MM.1S (cell line): ENCODE measurements around the gene CRACDL.
"Not testable (repeated sequence)": the region's sequence is repeated elsewhere in the genome, so short reads cannot be mapped to it uniquely, and the experiment has no call there.

ENCODE experiments used
- DNase-seq: peaks from one replicate; pipeline ENCODE4 v3.0.0-alpha.2; 2015
- H2AFZ ChIP-seq: fragments of 300-600 bp; sonication (generic); 2 replicates; pipeline ENCODE4 v1.6.0; 2016; ENCODE audit warnings: antibody characterized with exemption, low read length
- H3F3A ChIP-seq: fragments of 300-600 bp; sonication (generic); 2 replicates; pipeline ENCODE4 v1.6.1; 2016; ENCODE audit warnings: mild to moderate bottlenecking, antibody characterized with exemption, low read length, moderate library complexity, mixed read lengths; ENCODE audit not compliant: insufficient read depth
- H3K27ac ChIP-seq: fragments of 300-600 bp; sonication (generic); 2 replicates; pipeline ENCODE4 v1.5.1; 2016; ENCODE audit warnings: mild to moderate bottlenecking, low read length
- H3K27me3 ChIP-seq: fragments of 300-600 bp; sonication (generic); replicated peaks from 2 replicates; pipeline ENCODE4 v1.6.0; 2016; ENCODE audit warnings: low read length; ENCODE audit not compliant: insufficient read depth
- H3K36me3 ChIP-seq: fragments of 300-600 bp; sonication (generic); replicated peaks from 2 replicates; pipeline ENCODE4 v1.6.1; 2016; ENCODE audit warnings: mild to moderate bottlenecking, low read length, mixed read lengths; ENCODE audit not compliant: insufficient read depth
- H3K4me1 ChIP-seq: fragments of 300-600 bp; sonication (generic); 2 replicates; pipeline ENCODE4 v1.6.1; 2016; ENCODE audit warnings: low read length, mixed read lengths
- H3K4me2 ChIP-seq: fragments of 300-600 bp; sonication (generic); 2 replicates; pipeline ENCODE4 v1.6.0; 2016; ENCODE audit warnings: low read depth, low read length
- H3K4me3 ChIP-seq: fragments of 300-600 bp; sonication (generic); 2 replicates; pipeline ENCODE4 v1.5.1; 2016; ENCODE audit warnings: low read length, mixed read lengths
- H3K79me2 ChIP-seq: fragments of 300-600 bp; sonication (generic); 2 replicates; pipeline ENCODE4 v1.6.1; 2016; ENCODE audit warnings: mixed run types, low read length, mixed read lengths
- H3K9ac ChIP-seq: fragments of 300-600 bp; sonication (generic); 2 replicates; pipeline ENCODE4 v1.6.1; 2016; ENCODE audit warnings: low read length, mixed read lengths
- H3K9me2 ChIP-seq: fragments of 300-600 bp; sonication (generic); replicated peaks from 2 replicates; pipeline ENCODE4 v1.6.1; 2016; ENCODE audit warnings: mild to moderate bottlenecking, low read length, mixed read lengths; ENCODE audit not compliant: insufficient read depth
- H3K9me3 ChIP-seq: fragments of 300-600 bp; sonication (generic); replicated peaks from 2 replicates; pipeline ENCODE4 v1.6.1; 2016; ENCODE audit warnings: mild to moderate bottlenecking, low read length, mixed read lengths; ENCODE audit not compliant: insufficient read depth
- H4K20me1 ChIP-seq: fragments of 300-600 bp; sonication (generic); 2 replicates; pipeline ENCODE4 v1.6.1; 2016; ENCODE audit warnings: mild to moderate bottlenecking, low read length, moderate library complexity, mixed read lengths; ENCODE audit not compliant: insufficient read depth
- CTCF ChIP-seq: fragments of 300-600 bp; sonication (generic); IDR thresholded peaks from 2 replicates; pipeline ENCODE4 v1.5.1; 2016; ENCODE audit warnings: antibody characterized with exemption, low read length, mixed read lengths
- EZH2 ChIP-seq: fragments of 300-600 bp; sonication (generic); optimal IDR thresholded peaks from 2 replicates; pipeline ENCODE3; 2017; ENCODE audit warnings: low read depth, mild to moderate bottlenecking, antibody characterized with exemption, low read length, mixed read lengths
- EZH2phosphoT487 ChIP-seq: fragments of 300-600 bp; sonication (generic); IDR thresholded peaks from 2 replicates; pipeline ENCODE4 v1.6.1; 2018; ENCODE audit warnings: antibody characterized with exemption, low read length

Gene CRACDL

GRCh38 chr2:98759338-98759737, 176.7 kb downstream of the CRACDL start:
- H3K9ac ChIP-seq, result no peak overlapping the region
- H3K27ac ChIP-seq, result no peak overlapping the region

DNA sequence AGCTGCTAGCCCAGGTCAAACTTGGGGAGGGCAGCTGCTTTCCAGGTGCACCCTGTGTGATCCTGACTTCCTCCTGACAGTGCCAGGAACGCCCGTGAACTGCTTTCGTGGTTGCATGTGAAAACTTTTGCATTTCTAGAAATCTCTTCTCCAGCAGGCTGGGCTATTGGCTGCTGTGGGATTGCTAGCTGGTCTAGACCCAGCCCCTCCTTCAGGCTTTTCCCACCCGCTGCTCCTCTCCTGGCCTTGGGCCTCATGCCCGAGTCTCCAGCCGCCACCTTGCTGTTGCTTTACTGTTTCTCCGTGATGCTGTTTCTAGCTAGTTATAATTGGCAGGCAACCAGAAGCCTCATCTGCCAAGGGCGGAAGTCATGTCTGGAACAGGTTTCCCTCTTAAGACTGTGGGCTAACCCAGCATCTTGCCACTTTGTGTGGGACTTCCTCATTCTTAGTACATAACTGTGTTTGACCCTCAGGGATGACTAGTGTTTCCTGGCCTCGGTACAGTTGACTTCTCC, 178.1 kb downstream of the CRACDL start:
- DNase-seq, result no peak
- no peak overlapping the region for H3K27ac ChIP-seq
- H3K9ac ChIP-seq, result no peak overlapping the region
- no peaks in the 10 kb centered on the region for H3K36me3 ChIP-seq
- H3F3A ChIP-seq, result no peaks in the 10 kb centered on the region
- H3K4me1 ChIP-seq, result no peaks in the 10 kb centered on the region
- H3K9me2 ChIP-seq, result no peaks in the 10 kb centered on the region
- no peak overlapping the region for H3K4me2 ChIP-seq
- TF ChIP-seq EZH2phosphoT487 (no peak), CTCF (no peak), EZH2 (no peak)
- no peak overlapping the region for H2AFZ ChIP-seq
- no peaks in the 10 kb centered on the region for H3K9me3 ChIP-seq
- no peak overlapping the region for H3K4me3 ChIP-seq
- no peaks in the 10 kb centered on the region for H4K20me1 ChIP-seq
- H3K79me2 ChIP-seq, result no peaks in the 10 kb centered on the region
- H3K27me3 ChIP-seq, result no peaks in the 10 kb centered on the region

More at GRCh38 chr2:98759338-98759737, 176.7 kb downstream of the CRACDL start:
- Histone ChIP-seq H3K36me3 (no peaks in the 10 kb centered on the region), H3F3A (no peaks in the 10 kb centered on the region), H3K9me3 (no peaks in the 10 kb centered on the region), H2AFZ (no peak overlapping the region), H3K4me3 (no peak overlapping the region), H3K4me1 (no peaks in the 10 kb centered on the region), H3K27me3 (no peaks in the 10 kb centered on the region), H3K79me2 (no peaks in the 10 kb centered on the region), H3K4me2 (no peak overlapping the region), H3K9me2 (no peaks in the 10 kb centered on the region), H4K20me1 (no peaks in the 10 kb centered on the region)
- DNase-seq, result no peak
- no peak for TF ChIP-seq EZH2phosphoT487
- TF ChIP-seq EZH2, result no peak
- TF ChIP-seq CTCF, result no peak

DNA sequence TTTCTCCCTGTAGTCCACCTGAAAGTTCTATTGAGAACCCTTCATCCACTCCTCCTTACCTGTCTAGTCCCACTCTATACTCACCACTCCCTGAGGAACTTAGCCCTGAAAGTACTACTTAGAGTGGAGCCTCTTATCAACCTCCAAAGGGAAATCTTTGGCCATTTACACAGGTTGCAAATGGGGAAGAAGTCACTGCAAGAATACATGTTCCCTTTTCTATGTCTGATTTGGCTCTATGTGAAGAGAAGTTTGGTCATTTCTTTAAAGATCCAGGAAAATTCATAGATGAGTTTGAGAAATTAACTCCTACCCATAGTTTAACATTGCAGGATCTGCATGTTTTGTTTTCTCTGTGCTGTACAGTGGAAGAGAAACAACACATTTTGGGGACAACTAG, 182.2 kb downstream of the CRACDL start:
- DNase-seq, result no peak

GRCh38 chr2:98752711-98753110, 183.3 kb downstream of the CRACDL start:
- DNase-seq, H3K4me2 ChIP-seq, H3K4me1 ChIP-seq, H3F3A ChIP-seq, H3K36me3 ChIP-seq, H3K4me3 ChIP-seq, H4K20me1 ChIP-seq, H3K27ac ChIP-seq, H3K79me2 ChIP-seq, H3K9me3 ChIP-seq, H2AFZ ChIP-seq, H3K27me3 ChIP-seq, H3K9me2 ChIP-seq, H3K9ac ChIP-seq: not testable (repeated sequence)

More for the DNA sequence above, 182.2 kb downstream of the CRACDL start:
- no peaks in the 10 kb centered on the region for H3K9me3 ChIP-seq
- TF ChIP-seq CTCF (no peak), EZH2 (no peak), EZH2phosphoT487 (no peak)
- H3K9me2 ChIP-seq, result no peaks in the 10 kb centered on the region
- H3K4me2 ChIP-seq, result no peak overlapping the region
- H3K36me3 ChIP-seq, result no peaks in the 10 kb centered on the region
- H3K27me3 ChIP-seq, result no peaks in the 10 kb centered on the region
- H2AFZ ChIP-seq, result no peak overlapping the region
- H3K79me2 ChIP-seq, result no peaks in the 10 kb centered on the region
- no peak overlapping the region for H3K4me3 ChIP-seq
- H3K4me1 ChIP-seq, result no peaks in the 10 kb centered on the region
- no peak overlapping the region for H3K9ac ChIP-seq
- no peak overlapping the region for H3K27ac ChIP-seq
- H3F3A ChIP-seq, result no peaks in the 10 kb centered on the region
- H4K20me1 ChIP-seq, result no peaks in the 10 kb centered on the region
